Progenitor cell of endocrine pancreas (in vitro differentiated cells): ENCODE results near the gene PSMD13. TPM values are rescaled to one million over a fixed set of nuclear protein-coding genes. Genes with fewer than 3 reads are reported as not detected.

Source experiments
- DNase-seq: peaks from one replicate; pipeline ENCODE4 v3.0.0; 2021; ENCODE audit warnings: low spot score; ENCODE audit not compliant: unreplicated experiment
- H3K27ac Mint-ChIP-seq: 2 replicates; pipeline ENCODE4 v1.8.0; 2021; ENCODE audit warnings: mild to moderate bottlenecking, moderate library complexity, mixed read lengths
- H3K27me3 Mint-ChIP-seq: 2 replicates; pipeline ENCODE4 v1.8.0; 2021; ENCODE audit warnings: mixed read lengths
- H3K36me3 Mint-ChIP-seq: 2 replicates; pipeline ENCODE4 v1.8.0; 2022; ENCODE audit warnings: mixed read lengths; ENCODE audit not compliant: insufficient read depth
- H3K4me1 Mint-ChIP-seq: 2 replicates; pipeline ENCODE4 v1.8.0; 2021; ENCODE audit warnings: low read depth, mixed read lengths
- H3K4me3 Mint-ChIP-seq: 2 replicates; pipeline ENCODE4 v1.8.0; 2021; ENCODE audit warnings: low read depth, mild to moderate bottlenecking, moderate library complexity, mixed read lengths
- H3K9me3 Mint-ChIP-seq: 2 replicates; pipeline ENCODE4 v1.8.0; 2021; ENCODE audit warnings: low read depth, mixed read lengths
- total RNA-seq: library from RNA; stranded (reverse); gene quantifications from 2 replicates; pipeline ENCODE4 v1.2.1, GENCODE V29; 2021
- TF ChIP-seq, protein P1 (sequence below): fragments of 200-600 bp; sonication (generic); IDR thresholded peaks from one replicate; pipeline ENCODE4 v1.5.0; 2021; ENCODE audit warnings: antibody characterized with exemption, mild to moderate bottlenecking; ENCODE audit not compliant: unreplicated experiment

The PSMD13 gene
- total RNA-seq, 1 donor from 2014 or later, result 100 TPM

DNA sequence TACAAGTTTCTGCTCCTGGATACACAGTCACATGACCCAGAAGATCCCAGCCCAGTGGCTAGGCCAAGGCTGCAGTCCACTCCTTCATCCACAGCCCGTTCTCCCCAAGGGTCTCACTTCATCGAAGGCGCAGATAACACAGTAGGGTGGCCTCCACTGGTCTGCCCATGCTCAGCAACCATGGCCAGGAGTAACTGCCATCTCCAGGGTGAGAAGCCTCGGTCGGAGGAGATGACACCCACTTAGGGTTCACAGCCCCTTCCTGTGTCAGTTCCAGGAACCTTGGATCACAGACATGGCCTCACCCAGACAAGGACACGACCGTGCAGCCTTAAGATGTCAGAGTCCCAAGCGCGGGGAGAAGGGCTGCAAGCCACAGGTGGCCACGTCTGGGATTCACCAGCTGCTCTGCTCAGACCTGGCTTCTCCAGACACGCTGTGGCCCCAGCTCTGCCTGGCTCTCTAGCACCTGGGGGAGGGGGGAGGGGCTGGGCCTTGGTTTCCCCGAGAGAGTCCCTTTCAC is 32.1 kb upstream of the PSMD13 start:
- Mint-ChIP-seq H3K27ac (no peak overlapping the region), H3K9me3 (no peaks in the 10 kb centered on the region)
- TF ChIP-seq, protein P1, sequence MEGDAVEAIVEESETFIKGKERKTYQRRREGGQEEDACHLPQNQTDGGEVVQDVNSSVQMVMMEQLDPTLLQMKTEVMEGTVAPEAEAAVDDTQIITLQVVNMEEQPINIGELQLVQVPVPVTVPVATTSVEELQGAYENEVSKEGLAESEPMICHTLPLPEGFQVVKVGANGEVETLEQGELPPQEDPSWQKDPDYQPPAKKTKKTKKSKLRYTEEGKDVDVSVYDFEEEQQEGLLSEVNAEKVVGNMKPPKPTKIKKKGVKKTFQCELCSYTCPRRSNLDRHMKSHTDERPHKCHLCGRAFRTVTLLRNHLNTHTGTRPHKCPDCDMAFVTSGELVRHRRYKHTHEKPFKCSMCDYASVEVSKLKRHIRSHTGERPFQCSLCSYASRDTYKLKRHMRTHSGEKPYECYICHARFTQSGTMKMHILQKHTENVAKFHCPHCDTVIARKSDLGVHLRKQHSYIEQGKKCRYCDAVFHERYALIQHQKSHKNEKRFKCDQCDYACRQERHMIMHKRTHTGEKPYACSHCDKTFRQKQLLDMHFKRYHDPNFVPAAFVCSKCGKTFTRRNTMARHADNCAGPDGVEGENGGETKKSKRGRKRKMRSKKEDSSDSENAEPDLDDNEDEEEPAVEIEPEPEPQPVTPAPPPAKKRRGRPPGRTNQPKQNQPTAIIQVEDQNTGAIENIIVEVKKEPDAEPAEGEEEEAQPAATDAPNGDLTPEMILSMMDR, result no peak

DNA sequence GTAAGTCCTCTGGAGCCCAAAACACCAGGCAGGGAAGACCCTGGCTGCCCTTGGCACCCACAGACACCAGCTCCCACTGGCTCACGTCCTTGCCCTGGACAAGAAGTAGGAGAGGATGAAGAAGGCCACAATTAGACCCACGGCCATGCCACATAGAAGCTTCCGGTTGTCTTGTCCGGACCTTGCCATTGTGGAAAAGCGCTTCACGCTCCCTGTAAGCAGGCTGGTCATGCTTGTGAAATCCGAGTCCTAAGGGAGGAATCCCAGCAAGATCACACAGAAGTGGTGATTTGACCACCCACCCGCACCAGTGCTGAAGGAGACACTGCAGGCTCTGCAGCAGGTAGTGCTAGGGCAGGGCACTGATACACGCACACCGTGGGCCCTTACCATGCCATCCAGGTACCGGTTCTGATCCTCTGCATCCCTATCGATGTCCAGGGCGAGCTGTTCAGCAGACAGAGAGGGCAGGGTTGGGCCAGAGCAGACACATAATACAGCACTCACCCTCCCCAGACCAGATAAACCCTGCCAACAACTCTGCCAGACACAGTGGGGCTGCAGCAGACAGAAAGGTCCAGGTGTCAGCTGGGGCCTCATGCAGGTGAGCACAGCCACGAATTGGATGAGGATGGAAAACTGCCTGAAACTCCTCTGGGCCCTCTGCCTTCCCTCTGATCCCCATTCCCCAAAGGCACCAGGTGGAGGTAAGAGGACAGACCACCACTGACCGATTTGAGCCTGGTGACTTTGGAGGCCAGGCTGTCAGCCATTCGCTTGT is 31.4 kb upstream of the PSMD13 start:
- Mint-ChIP-seq H3K27ac (no peak overlapping the region), H3K4me1 (peaks cover 12% of the 10 kb centered on the region), H3K36me3 (peaks cover 1% of the 10 kb centered on the region), H3K27me3 (no peaks in the 10 kb centered on the region), H3K9me3 (no peaks in the 10 kb centered on the region), H3K4me3 (peak overlapping the region; percentile 93)
- DNase-seq, result no peak
- TF ChIP-seq, protein P1, result no peak

More for the DNA sequence above, 32.1 kb upstream of the PSMD13 start:
- Mint-ChIP-seq H3K36me3 (peaks cover 1% of the 10 kb centered on the region), H3K27me3 (no peaks in the 10 kb centered on the region), H3K4me1 (peaks cover 8% of the 10 kb centered on the region), H3K4me3 (no peak overlapping the region)
- no peak for DNase-seq

DNA sequence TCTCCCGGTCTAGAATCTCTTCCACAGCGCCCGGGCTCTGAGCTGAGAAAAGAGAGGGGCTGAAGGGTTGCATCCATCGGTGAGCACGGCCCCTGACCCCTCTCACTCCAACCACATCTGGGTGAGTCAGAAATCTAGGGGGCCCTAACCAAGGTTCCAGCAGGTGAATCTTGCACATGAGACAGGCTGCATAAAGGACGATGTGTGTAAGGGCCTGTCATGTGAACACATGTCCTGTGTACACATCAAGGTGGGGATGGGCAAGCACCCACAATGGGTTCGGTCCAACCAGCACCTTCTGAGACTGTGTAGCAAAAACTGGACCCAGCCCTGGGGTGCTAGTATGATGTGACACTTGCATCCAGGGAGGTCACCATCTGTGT is 30.8 kb upstream of the PSMD13 start:
- TF ChIP-seq, protein P1, result no peak
- no peak overlapping the region for H3K27ac Mint-ChIP-seq
- H3K36me3 Mint-ChIP-seq, result peaks cover 1% of the 10 kb centered on the region
- no peak for DNase-seq
- peak overlapping the region; percentile 93 for H3K4me3 Mint-ChIP-seq
- H3K27me3 Mint-ChIP-seq, result no peaks in the 10 kb centered on the region
- H3K4me1 Mint-ChIP-seq, result peaks cover 12% of the 10 kb centered on the region
- H3K9me3 Mint-ChIP-seq, result no peaks in the 10 kb centered on the region

- peak overlapping the region; percentile 92 for H3K27ac Mint-ChIP-seq
- H3K27me3 Mint-ChIP-seq, result no peaks in the 10 kb centered on the region
- peaks cover 1% of the 10 kb centered on the region for H3K36me3 Mint-ChIP-seq
- peak overlapping the region; percentile 93 for H3K4me3 Mint-ChIP-seq
- DNase-seq, result no peak
- no peaks in the 10 kb centered on the region for H3K9me3 Mint-ChIP-seq
- peaks cover 12% of the 10 kb centered on the region for H3K4me1 Mint-ChIP-seq
- TF ChIP-seq, protein P1, result no peak
Observed at GRCh38 chr11:206526-207207, 30.1 kb upstream of the PSMD13 start.

- H3K4me3 Mint-ChIP-seq, result peak within 1 kb of the TSS; percentile 93
- TF ChIP-seq, protein P1, result no peak
- DNase-seq, result peak; percentile 95
- H3K27me3 Mint-ChIP-seq, result no peaks in the 10 kb centered on the region
- peaks cover 12% of the 10 kb centered on the region for H3K4me1 Mint-ChIP-seq
- no peaks in the 10 kb centered on the region for H3K9me3 Mint-ChIP-seq
- H3K27ac Mint-ChIP-seq, result peak within 1 kb of the TSS; percentile 99
- peaks cover 1% of the 10 kb centered on the region for H3K36me3 Mint-ChIP-seq
Observed at GRCh38 chr11:207208-207862, 29.4 kb upstream of the PSMD13 start, which contains the start of the genes BET1L and RIC8A. Gene BET1L (minus strand): TSS chr11:207399. CDS start chr11:207321, 78 bp downstream. Gene RIC8A (plus strand): TSS chr11:207708. CDS start chr11:208855, 1,147 bp downstream.
